Type B pancreatic cell (in vitro differentiated cells): ENCODE data around the gene TUBA4A. TPM values are rescaled to one million over a fixed set of nuclear protein-coding genes. Genes with fewer than 3 reads are reported as not detected.

Source experiments
- DNase-seq: peaks from one replicate; pipeline ENCODE4 v3.0.0; 2021; ENCODE audit warnings: mixed read lengths; ENCODE audit not compliant: unreplicated experiment; ENCODE audit errors: extremely low spot score
- H3K27ac Mint-ChIP-seq: 2 replicates; pipeline ENCODE4 v1.8.0; 2021; ENCODE audit warnings: mild to moderate bottlenecking, mixed read lengths
- H3K27me3 Mint-ChIP-seq: 2 replicates; pipeline ENCODE4 v1.8.0; 2021; ENCODE audit warnings: mixed read lengths
- H3K36me3 Mint-ChIP-seq: 2 replicates; pipeline ENCODE4 v1.8.0; 2021; ENCODE audit warnings: mixed read lengths
- H3K4me1 Mint-ChIP-seq: one replicate; pipeline ENCODE4 v1.8.0; 2021; ENCODE audit warnings: mixed read lengths; ENCODE audit not compliant: unreplicated experiment
- H3K4me3 Mint-ChIP-seq: 2 replicates; pipeline ENCODE4 v1.8.0; 2021; ENCODE audit warnings: mild to moderate bottlenecking, mixed read lengths
- H3K9me3 Mint-ChIP-seq: 2 replicates; pipeline ENCODE4 v1.8.0; 2021; ENCODE audit warnings: mixed read lengths
- total RNA-seq: library from RNA; stranded (reverse); gene quantifications from 2 replicates; pipeline ENCODE4 v1.2.1, GENCODE V29; 2021; ENCODE audit warnings: low replicate concordance
- TF ChIP-seq, protein P1 (sequence below): fragments of 200-600 bp; sonication (generic); conservative IDR thresholded peaks from 2 replicates; pipeline ENCODE4 v1.5.0; 2021; ENCODE audit warnings: antibody characterized with exemption, mild to moderate bottlenecking

The TUBA4A gene
- total RNA-seq, 1 donor from 2014 or later: 25.4 TPM

DNA sequence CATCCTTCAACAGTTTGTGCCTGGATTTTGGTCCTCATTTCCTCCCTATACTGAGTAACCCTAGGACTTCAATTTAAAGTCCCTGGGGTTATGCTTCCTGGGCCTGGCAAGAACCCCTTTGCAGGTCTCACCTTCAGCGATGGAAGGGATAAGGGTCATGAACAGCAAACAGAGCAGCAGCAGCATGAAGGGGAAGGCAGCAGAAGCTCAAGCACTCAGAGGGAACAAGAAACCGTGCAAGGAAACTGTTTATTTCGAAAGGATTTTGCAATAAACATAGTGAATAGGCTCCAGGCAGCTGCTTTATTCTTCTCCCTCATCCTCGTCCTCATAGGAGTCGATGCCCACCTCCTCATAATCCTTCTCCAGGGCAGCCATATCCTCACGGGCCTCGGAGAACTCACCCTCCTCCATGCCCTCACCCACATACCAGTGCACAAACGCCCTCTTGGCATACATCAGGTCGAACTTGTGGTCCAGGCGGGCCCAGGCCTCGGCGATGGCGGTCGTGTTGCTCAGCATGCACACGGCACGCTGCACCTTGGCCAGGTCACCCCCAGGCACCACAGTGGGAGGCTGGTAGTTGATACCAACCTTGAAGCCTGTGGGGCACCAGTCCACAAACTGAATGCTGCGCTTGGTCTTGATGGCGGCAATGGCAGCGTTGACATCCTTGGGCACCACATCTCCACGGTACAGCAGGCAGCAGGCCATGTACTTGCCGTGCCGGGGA is 3.5 kb downstream of the TUBA4A start:
- Mint-ChIP-seq H3K27me3 (peaks cover 41% of the 10 kb centered on the region), H3K4me3 (peak overlapping the region; percentile 81), H3K27ac (peak overlapping the region; percentile 98), H3K9me3 (no peaks in the 10 kb centered on the region), H3K4me1 (peaks cover 14% of the 10 kb centered on the region), H3K36me3 (no peaks in the 10 kb centered on the region)
- TF ChIP-seq, protein P1, sequence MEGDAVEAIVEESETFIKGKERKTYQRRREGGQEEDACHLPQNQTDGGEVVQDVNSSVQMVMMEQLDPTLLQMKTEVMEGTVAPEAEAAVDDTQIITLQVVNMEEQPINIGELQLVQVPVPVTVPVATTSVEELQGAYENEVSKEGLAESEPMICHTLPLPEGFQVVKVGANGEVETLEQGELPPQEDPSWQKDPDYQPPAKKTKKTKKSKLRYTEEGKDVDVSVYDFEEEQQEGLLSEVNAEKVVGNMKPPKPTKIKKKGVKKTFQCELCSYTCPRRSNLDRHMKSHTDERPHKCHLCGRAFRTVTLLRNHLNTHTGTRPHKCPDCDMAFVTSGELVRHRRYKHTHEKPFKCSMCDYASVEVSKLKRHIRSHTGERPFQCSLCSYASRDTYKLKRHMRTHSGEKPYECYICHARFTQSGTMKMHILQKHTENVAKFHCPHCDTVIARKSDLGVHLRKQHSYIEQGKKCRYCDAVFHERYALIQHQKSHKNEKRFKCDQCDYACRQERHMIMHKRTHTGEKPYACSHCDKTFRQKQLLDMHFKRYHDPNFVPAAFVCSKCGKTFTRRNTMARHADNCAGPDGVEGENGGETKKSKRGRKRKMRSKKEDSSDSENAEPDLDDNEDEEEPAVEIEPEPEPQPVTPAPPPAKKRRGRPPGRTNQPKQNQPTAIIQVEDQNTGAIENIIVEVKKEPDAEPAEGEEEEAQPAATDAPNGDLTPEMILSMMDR: no peak
- DNase-seq: no peak

DNA sequence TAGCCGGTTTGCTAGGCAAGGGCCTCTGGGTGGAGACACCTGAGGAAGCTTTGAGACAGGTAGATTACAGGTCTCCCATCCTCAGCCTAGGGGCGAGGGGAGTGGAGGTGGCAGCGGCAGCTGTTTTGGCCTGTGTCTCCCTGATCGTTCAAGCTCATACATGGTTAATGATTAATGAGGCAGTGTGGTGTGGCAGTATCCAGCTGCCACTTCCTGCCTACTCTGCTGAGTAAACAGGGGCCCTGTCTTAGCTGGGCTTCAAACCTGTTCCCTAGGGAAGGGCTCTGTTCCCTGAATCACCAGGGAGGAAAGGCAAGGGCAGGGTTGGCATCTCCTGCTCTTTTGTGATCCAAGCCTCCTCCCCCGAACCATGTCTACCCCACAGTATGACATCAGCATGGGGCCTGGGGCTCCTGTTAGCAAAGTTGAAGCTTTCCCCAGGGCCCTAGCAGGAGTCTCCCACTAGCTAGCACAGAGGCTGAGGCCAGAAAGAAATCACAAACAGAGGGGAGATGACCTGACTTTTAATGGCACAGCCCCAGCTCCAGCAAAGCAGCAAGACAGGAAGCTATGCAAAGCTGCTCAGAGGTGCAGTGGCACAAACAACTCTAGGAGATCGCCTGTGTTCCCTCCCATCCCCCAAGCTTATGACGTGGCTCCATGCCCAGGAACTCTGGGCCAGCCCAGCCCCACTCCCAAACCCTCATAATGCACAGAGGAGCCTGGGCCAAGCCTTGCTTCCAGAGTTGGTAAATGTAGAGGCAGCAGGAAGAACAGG is 4.3 kb downstream of the TUBA4A start:
- H3K27ac Mint-ChIP-seq: peak overlapping the region; percentile 98
- TF ChIP-seq, protein P1: no peak
- H3K4me1 Mint-ChIP-seq: peaks cover 14% of the 10 kb centered on the region
- H3K9me3 Mint-ChIP-seq: no peaks in the 10 kb centered on the region
- no peaks in the 10 kb centered on the region for H3K36me3 Mint-ChIP-seq
- peak overlapping the region; percentile 81 for H3K4me3 Mint-ChIP-seq
- DNase-seq: no peak
- peaks cover 33% of the 10 kb centered on the region for H3K27me3 Mint-ChIP-seq

DNA sequence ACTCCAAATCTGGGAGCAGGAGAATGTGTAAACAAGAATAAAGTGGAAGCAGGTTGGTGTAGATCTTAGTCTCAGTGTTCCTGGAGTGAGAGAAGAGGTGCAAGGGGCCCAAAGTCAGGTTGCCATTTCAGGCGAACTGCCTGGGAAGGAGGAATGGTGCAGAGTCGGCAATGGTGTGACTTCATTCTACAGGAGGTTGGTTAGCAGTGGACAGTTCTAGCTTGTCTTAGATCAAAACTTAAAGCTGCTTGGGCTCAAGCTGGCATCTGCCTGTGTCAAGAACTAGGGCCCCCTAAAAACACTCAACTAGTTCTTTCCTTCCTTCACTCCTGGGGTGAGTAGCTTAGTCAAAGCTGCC is 4.9 kb downstream of the TUBA4A start:
- Mint-ChIP-seq H3K4me1 (peaks cover 14% of the 10 kb centered on the region), H3K4me3 (peak overlapping the region; percentile 81), H3K27me3 (peaks cover 30% of the 10 kb centered on the region), H3K27ac (peak overlapping the region; percentile 98), H3K36me3 (no peaks in the 10 kb centered on the region), H3K9me3 (no peaks in the 10 kb centered on the region)
- TF ChIP-seq, protein P1: no peak
- no peak for DNase-seq

DNA sequence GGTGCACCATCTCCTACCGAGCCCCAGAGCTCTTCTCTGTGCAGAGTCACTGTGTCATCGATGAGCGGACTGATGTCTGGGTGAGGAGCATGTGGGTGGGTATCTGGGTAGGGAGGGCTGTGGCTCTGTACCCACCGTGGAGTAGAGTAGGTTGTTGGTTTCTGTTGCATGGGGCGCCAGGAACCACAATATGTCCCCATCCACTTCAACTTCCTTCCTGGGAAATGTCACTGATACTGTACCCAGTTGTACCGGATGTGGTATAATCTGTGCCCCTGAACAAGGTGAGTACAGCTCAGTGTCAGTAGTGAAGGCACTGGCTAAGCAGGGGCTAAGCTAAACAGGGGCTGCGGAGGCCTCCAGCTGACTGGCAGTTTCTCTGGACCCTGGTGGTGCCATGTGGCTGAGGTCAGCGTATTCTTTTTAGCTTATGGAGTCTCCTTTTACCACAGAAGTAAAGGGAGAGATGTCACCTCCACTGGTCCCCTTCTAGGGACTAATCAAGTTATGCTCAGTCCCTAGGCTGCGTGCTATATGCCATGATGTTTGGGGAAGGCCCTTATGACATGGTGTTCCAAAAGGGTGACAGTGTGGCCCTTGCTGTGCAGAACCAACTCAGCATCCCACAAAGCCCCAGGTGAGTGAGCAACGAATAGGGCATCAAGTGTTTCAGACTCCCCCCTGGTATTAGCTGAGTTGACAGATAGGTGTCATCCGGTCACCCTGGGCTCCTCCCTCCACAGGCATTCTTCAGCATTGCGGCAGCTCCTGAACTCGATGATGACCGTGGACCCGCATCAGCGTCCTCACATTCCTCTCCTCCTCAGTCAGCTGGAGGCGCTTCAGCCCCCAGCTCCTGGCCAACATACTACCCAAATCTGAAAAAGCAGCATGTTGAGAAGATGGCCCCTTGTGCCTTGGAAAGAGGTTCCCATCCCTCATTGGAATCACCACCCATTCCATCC is 5.8 kb downstream of the TUBA4A start:
- no peaks in the 10 kb centered on the region for H3K36me3 Mint-ChIP-seq
- H3K27ac Mint-ChIP-seq: peak overlapping the region; percentile 98
- H3K27me3 Mint-ChIP-seq: peaks cover 23% of the 10 kb centered on the region
- peak overlapping the region; percentile 81 for H3K4me3 Mint-ChIP-seq
- TF ChIP-seq, protein P1: no peak
- H3K9me3 Mint-ChIP-seq: no peaks in the 10 kb centered on the region
- no peak for DNase-seq
- H3K4me1 Mint-ChIP-seq: peaks cover 14% of the 10 kb centered on the region

DNA sequence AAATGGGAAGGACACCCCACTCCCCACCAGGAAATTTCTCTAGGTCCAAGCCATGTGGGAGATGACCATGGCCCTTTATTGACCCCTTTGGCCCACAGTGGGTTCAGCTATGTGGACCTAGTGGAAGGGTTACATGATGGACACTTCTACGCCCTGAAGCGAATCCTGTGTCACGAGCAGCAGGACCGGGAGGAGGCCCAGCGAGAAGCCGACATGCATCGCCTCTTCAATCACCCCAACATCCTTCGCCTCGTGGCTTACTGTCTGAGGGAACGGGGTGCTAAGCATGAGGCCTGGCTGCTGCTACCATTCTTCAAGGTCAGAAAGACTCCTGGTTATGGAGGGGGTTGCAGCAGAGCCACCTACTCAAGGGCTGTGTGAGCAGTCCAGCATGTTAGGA is 7.2 kb downstream of the TUBA4A start:
- Mint-ChIP-seq H3K27ac (peak overlapping the region; percentile 93), H3K9me3 (no peaks in the 10 kb centered on the region), H3K36me3 (no peaks in the 10 kb centered on the region), H3K4me1 (peaks cover 14% of the 10 kb centered on the region), H3K4me3 (peak overlapping the region; percentile 95), H3K27me3 (peaks cover 9% of the 10 kb centered on the region)
- DNase-seq: no peak
- TF ChIP-seq, protein P1: no peak
